ENCODE results near the gene LHFPL5.

The LHFPL5 gene

DNA sequence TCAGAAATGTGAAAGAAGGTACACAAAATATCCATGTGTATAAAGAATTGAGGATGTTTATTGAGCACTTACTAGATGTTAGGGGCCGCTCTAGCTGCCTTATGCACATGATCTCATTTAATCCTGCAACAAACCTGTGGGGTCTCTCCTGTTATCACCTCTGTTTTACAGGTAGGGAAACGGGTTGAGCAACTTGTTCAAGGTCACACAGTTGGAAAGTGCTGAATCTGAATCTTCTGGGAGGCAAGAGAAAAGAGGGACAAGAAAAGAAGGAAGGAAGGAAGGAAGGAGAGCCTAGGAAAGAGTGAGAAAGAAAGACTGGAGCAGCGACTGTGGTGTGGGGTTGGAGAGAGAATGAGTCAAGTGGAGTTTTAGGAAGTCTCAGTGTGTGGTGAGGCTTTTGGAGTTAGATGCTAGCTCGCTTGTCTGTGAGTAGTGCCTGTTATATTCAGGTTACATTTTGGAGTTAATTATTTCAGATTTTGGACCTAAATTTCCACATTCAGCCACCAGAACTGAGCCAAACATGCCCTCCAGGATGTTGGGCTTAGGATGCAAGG, 16.6 kb upstream of the LHFPL5 start:
- H3K4me3 ChIP-seq (ENCODE audit: low read depth in 1 of 2, low read length in 2 of 2), result no peak overlapping the region
- no peak overlapping the region for H3K4me2 ChIP-seq (ENCODE audit: insufficient read depth, low read length)
- H3K4me1 ChIP-seq (ENCODE audit: insufficient read depth, low read length), result no peaks in the 10 kb centered on the region
- no peak for ATAC-seq (ENCODE audit: insufficient read depth, low read depth)
- H3K27ac ChIP-seq (ENCODE audit: low read length), result no peak overlapping the region
- H3K79me2 ChIP-seq (ENCODE audit: insufficient read depth, low read length), result no peaks in the 10 kb centered on the region
- no peaks in the 10 kb centered on the region for H3K36me3 ChIP-seq (ENCODE audit: insufficient read depth, low read length)
- DNase-seq, result no peak
- no peak overlapping the region for H3K9ac ChIP-seq (ENCODE audit: low read depth, low read length)
- no peak for TF ChIP-seq CTCF (IDR thresholded peaks at IDR 0.05; ENCODE audit: borderline replicate concordance, extremely low read depth, low read length, poor library complexity, severe bottlenecking)
- TF ChIP-seq EZH2 (IDR thresholded peaks at IDR 0.05; ENCODE audit: borderline replicate concordance, low read depth, low read length, severe bottlenecking), result no peak
- no peaks in the 10 kb centered on the region for H4K20me1 ChIP-seq (ENCODE audit: insufficient read depth, low read length)
- peaks cover 12% of the 10 kb centered on the region for H3K27me3 ChIP-seq (ENCODE audit: insufficient read depth, low read length, poor library complexity)
- H2AFZ ChIP-seq (ENCODE audit: low read depth, low read length), result no peak overlapping the region
- H3K9me3 ChIP-seq (ENCODE audit: insufficient read depth, low read length, severe bottlenecking), result no peaks in the 10 kb centered on the region

- Histone ChIP-seq H2AFZ (ENCODE audit: low read depth, low read length) (no peak overlapping the region), H3K27ac (ENCODE audit: low read length) (no peak overlapping the region), H3K27me3 (ENCODE audit: insufficient read depth, low read length, poor library complexity) (peaks cover 18% of the 10 kb centered on the region), H3K79me2 (ENCODE audit: insufficient read depth, low read length) (no peaks in the 10 kb centered on the region), H4K20me1 (ENCODE audit: insufficient read depth, low read length) (peaks cover 6% of the 10 kb centered on the region; the same call in 1 of the 2 replicates), H3K9ac (ENCODE audit: low read depth, low read length) (no peak overlapping the region), H3K4me3 (ENCODE audit: low read depth in 1 of 2, low read length in 2 of 2) (no peak overlapping the region), H3K4me2 (ENCODE audit: insufficient read depth, low read length) (no peak overlapping the region), H3K36me3 (ENCODE audit: insufficient read depth, low read length) (no peaks in the 10 kb centered on the region), H3K9me3 (ENCODE audit: insufficient read depth, low read length, severe bottlenecking) (no peaks in the 10 kb centered on the region), H3K4me1 (ENCODE audit: insufficient read depth, low read length) (no peaks in the 10 kb centered on the region)
- DNase-seq, result no peak
- ATAC-seq (ENCODE audit: insufficient read depth, low read depth), result no peak
- TF ChIP-seq CTCF (IDR thresholded peaks at IDR 0.05; ENCODE audit: borderline replicate concordance, extremely low read depth, low read length, poor library complexity, severe bottlenecking), result no peak
- no peak for TF ChIP-seq EZH2 (IDR thresholded peaks at IDR 0.05; ENCODE audit: borderline replicate concordance, low read depth, low read length, severe bottlenecking)
Measured at GRCh38 chr6:35790683-35791082, 14.5 kb upstream of the LHFPL5 start.

GRCh38 chr6:35794536-35795452, 10.4 kb upstream of the LHFPL5 start:
- H3K36me3 ChIP-seq (ENCODE audit: insufficient read depth, low read length), result no peaks in the 10 kb centered on the region
- ATAC-seq (ENCODE audit: insufficient read depth, low read depth), result no peak
- DNase-seq, result no peak
- no peak overlapping the region for H2AFZ ChIP-seq (ENCODE audit: low read depth, low read length)
- TF ChIP-seq EZH2 (IDR thresholded peaks at IDR 0.05; ENCODE audit: borderline replicate concordance, low read depth, low read length, severe bottlenecking) (no peak), CTCF (IDR thresholded peaks at IDR 0.05; ENCODE audit: borderline replicate concordance, extremely low read depth, low read length, poor library complexity, severe bottlenecking) (no peak)
- no peaks in the 10 kb centered on the region for H3K9me3 ChIP-seq (ENCODE audit: insufficient read depth, low read length, severe bottlenecking)
- no peaks in the 10 kb centered on the region for H3K4me1 ChIP-seq (ENCODE audit: insufficient read depth, low read length)
- H3K4me3 ChIP-seq (ENCODE audit: low read depth in 1 of 2, low read length in 2 of 2), result no peak overlapping the region
- no peak overlapping the region for H3K4me2 ChIP-seq (ENCODE audit: insufficient read depth, low read length)
- H3K79me2 ChIP-seq (ENCODE audit: insufficient read depth, low read length), result no peaks in the 10 kb centered on the region
- H4K20me1 ChIP-seq (ENCODE audit: insufficient read depth, low read length), result peaks cover 13% of the 10 kb centered on the region
- H3K27me3 ChIP-seq (ENCODE audit: insufficient read depth, low read length, poor library complexity), result peaks cover 12% of the 10 kb centered on the region
- H3K27ac ChIP-seq (ENCODE audit: low read length), result no peak overlapping the region
- H3K9ac ChIP-seq (ENCODE audit: low read depth, low read length), result no peak overlapping the region

All from DND-41 (cell line).